ENCODE measurements around the gene PSMD12.

Gene PSMD12

GRCh38 chr17:67385122-67385988 lies 19.0 kb upstream of the PSMD12 start:
- no peak for DNase-seq

DNA sequence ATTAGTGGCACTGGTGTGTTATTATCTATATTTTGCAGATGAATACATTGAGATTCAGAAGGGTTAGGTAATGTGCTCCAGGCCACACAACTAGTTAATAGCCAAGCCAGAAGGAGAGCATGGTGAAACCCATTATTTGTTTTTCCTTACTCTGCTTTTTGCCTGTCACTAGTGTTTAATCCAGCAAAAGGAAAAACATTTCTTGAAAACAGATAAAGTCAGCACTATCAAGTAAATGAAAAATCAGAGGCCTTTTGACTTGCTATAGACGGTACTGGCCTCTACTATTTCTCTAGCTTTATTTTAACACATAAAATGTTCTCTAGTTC lies 15.5 kb upstream of the PSMD12 start:
- DNase-seq: no peak

DNA sequence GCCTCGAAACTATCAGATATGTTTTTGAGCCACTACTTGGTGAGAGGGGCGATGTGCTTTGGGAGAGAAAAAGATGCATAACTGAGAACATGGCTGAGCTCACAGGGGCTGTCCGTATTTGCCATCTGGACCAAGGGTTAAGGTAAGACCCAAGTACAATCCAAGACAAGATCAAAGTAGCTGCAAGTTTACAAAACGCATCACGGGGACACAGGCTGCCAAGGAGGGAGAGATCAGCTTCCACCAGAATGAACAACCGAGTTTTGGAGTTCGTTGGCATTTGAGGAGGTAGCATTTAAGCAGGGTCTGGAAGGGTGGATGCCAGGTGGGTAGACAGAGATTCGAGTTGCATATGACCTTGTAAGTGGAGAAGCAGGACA lies 12.9 kb upstream of the PSMD12 start:
- no peak for DNase-seq

DNA sequence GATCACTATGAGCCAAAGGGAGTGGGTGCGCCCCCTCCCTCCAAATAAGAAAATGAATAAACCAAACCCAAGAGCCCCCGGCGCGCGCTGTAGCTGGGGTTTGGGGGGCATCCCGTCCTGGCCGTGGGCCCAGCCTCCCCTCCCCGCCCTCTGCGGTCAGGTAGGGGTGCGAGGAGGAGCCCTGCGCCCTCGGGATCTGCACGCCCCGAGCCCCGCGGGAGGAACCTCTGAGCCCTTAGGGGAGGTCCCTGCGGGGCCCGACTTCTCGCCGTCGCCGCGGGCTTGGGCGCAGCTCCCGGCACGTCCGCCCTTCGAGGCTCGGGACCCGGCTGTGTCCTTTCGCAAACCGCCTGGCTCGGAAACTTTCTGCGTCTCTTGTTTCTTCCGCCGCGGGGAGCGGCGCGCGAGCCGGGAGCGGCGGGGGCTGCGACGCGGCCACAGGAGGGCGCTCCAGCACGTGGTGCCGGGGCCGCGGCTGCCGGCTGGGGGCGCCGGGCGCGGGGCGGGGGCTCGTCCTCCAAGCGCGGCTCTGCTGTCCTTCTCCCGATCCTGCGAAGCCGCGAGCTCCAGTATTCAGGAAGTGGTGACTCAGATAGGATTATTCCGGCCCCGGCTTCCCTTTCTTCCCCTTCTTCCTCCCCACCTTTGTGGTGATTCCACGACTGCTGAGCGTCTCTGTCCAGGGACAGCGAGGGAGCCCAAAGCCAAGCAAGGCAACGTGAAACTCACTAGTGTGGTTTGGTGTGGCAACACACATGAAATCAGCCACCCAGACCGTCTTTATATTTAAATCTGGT lies 12.3 kb upstream of the PSMD12 start:
- peak; percentile 65 for DNase-seq

DNA sequence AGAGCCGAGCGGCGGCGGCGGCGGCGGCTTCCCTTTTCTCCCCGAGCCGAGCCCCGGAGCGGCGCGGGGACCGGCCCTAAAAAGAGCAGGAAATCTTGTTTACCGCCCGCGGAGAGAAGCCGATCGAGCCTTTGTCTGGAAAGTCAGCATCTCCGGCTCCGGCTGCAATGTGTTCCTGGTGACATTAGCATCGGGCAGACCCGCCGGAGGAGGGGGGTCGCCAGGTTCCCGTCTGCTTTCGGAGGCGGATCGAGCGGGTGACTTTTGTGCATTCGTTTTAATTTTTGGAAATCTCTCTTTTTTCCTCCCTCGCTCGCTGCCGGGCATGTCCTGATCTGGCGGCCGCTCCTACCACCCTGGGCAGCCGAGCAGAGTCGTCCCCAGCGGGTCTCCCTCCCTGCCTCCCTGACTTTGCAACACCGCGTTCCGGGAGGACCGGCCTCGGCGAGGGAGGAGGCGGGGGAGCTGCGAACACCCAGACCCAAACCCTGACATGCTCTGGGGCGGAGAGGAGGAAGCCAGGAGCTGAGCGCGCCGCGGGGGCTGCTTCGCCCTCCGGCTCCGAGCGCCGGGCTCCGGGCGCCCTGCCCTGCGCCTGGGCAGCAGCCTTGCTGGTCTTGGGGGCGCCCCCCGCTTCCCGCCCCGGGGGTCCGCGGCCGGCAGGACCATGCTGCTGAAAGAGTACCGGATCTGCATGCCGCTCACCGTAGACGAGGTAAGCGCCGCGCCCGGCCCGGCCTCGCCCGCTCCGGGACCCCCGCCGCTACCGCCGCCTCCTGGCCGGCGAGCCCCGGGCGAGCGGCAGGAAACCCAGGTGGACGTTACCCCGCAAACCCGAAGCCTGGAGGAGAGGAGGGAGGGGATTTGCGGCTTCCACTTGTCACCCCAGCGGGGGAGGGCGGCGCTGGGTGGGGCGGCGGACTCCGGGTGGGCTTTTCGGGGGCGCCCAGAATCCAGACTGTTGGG lies 11.4 kb upstream of the PSMD12 start:
- no peak for DNase-seq

GRCh38 chr17:67376737-67377487 lies 10.5 kb upstream of the PSMD12 start, which contains the start of gene PITPNC1:
Gene PITPNC1, plus strand, starts transcription at chr17:67377281.
- DNase-seq: peak; percentile 67

DNA sequence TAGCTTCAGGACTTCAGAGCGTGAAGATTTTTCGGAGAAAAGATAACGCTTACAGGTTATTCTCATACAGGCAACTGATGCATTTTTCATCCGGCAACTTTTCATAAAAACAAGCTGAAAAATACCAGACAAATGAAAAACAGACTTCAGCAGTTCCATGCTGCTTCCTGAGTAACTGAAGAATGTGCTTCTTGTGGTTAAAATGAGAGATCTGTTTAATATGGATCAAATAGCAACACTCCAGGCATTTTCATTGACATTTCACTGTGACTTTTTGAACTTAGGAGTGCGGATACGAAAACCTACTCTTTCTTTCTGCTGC lies 10.0 kb upstream of the PSMD12 start:
- DNase-seq: no peak

GRCh38 chr17:67375716-67376115 lies 9.3 kb upstream of the PSMD12 start:
- DNase-seq: no peak

DNA sequence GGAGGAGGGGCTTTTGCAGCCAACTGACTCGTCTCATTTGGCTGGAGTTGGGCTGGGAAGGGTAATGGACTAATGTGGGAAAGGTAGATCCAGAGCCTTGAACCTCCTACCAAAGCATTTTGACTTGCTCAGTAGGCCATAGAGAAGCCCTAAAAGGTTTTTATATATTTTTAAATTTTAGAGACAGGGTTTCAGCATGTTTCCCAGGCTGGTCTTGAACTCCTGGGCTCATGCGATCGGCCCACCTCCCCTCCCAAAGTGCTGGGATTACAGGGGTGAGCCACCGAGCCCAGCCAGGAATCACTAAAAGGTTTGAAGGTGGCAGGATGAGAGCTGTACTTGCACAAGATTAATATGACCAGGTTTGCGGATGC lies 8.7 kb upstream of the PSMD12 start:
- DNase-seq: no peak

GRCh38 chr17:67374329-67375053 lies 8.1 kb upstream of the PSMD12 start:
- peak; percentile 78 for DNase-seq

- no peak for DNase-seq
Measured at GRCh38 chr17:67372751-67373150, 6.4 kb upstream of the PSMD12 start.

- DNase-seq: no peak
Measured at GRCh38 chr17:67369676-67370075, 3.3 kb upstream of the PSMD12 start.

- DNase-seq: no peak
Measured at GRCh38 chr17:67365738-67366192, 612 bp downstream of the PSMD12 start.

DNA sequence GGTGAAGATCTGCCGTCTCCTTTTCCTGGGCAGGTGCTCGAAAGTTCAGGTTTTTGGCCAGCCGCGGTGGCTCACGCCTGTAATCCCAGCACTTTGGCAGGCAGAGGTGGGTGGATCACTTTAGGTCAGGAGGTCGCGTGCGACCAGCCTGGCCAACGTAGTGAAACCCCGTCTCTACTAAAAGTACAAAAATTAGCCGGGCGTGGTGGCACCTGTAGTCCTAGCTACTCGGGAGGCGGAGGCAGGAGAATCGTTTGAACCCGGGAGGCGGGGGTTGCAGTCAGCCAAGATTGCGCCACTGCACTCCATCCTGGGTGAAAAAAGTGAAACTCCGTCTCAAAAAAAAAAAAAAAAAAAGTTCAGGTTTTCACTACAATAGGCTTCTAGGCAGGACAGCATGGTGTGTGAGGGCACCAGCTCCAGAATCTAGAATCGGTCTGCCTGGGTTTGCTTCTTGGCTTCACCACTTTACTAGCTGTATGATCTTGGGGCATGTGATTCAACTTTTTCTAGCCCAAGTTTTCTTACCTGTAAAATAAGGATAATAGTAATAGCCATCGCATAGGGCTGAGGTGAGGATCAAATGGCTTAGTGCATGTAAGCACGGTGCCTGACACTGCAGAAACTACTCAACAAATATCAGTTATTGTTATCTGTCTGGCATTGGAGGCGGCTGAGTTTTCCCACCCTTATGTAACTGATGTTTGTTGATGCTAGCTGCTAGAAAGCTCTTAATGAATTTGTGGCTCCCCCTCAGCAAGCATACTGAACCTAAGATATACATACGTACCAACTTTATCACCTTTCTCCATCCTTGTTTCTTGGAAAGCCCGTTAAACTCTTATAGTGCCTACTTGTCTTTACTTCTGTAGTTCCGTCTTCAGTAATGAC lies 1.3 kb downstream of the PSMD12 start:
- DNase-seq: no peak

GRCh38 chr17:67362173-67362572 lies 4.2 kb downstream of the PSMD12 start:
- DNase-seq: no peak

GRCh38 chr17:67360880-67361279 lies 5.5 kb downstream of the PSMD12 start:
- DNase-seq: no peak

- no peak for DNase-seq
Measured at GRCh38 chr17:67359960-67360791, 6.2 kb downstream of the PSMD12 start.

DNA sequence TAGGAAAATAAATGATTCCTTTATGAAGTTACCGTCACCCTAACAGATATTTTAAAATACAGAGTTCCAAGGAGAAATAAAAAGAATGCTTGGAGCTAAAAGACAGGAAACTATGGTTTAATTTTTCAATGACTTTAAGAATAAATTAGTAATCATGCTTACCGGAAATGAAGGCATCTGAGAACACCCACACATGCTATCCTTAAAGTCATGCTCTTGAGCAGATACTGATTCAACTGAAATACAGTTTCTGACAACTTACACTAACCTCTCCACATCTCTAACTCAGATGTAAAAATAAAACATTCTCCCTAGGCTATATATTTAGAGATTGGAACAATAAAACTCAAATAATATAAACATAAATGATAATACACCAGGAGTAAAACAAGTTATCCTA lies 7.8 kb downstream of the PSMD12 start:
- DNase-seq: no peak

DNA sequence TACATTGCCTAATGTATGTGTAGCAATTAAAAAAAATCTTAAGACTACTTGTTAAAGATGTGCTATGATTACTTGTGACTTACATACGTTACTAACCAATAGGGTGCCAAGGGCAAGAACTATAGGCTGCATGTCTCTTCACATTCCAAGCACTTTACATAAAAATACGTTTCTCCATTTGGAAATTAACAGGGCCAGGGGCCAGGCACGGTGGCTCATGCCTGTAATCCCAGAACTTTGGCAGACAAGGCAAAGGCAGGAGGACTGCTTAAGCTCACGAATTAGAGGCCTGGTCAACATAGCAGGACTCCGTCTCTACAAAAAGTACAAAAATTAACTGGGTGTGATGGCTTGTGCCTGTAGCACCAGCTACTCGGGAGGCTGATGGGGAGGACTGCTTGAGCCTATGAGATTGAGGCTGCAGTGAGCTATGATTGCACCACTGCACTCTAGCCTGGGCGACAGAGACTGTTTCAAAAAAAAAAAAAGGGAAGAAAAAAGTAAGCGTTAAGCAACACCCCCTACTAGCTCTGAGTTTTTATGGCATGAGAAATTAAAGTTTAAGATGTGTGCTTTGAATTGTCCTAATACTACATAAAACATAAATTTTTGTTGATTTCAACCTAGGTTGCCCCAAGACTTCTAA lies 12.3 kb downstream of the PSMD12 start:
- no peak for DNase-seq

All from activated T-cell treated with anti-CD3 and anti-CD28 coated beads for 4 hours (primary cell).